ENCODE results near the gene DPH2. TPM values are rescaled to one million over a fixed set of nuclear protein-coding genes. Genes with fewer than 3 reads are reported as not detected.

DPH2 gene
- polyA plus RNA-seq, 2 donors, result 14.2 to 17.9 TPM

DNA sequence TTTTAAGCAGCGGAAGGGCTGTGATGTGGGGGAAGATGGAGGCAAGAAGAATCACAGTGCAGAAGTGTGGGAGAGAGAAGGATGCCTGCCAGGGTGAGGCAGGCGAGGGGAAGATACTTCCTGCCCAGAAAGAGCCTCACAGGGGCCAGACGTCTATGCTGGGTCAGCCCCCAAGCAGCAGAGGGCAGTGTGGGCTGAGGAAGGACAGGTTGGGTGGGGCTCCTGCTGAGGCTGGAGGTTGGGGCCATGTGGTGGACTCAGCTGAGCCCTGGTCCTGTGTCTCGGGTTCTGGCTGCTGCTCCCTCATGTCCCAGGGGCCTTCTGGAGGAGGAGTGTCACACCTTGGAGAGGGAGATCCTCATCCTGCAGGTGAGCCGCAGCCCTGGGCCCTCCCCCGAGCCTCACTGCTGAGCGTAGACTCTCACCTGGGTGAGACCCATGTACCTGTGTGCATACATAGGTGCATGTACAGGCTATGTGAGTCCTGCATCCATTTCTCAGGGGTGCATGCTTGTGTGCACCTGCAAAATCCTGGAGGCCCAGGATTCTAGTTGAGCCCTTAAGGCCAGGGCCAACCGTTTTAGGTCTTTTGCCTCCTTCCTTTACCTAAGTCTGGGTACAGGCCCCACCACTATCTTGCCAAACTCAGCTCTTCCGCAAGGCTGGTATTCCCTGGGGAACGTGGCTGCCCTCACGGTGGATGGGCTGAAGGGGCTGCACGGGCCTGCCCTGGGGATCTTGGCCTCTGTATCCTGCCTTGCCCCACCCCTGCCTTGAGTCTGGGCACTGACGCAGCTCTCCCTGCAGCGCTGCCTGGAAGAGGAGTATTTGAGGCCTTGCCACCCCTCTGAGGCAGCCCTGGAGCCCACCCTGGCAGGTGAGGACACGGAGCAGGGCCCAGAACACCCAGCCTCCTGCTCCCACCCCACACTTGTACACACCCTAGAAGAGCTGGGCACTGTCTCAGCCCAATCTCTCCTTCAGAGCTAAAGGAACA, 25.3 kb downstream of the DPH2 start:
- no peaks in the 10 kb centered on the region for H3K9me3 ChIP-seq (ENCODE audit: control insufficient read depth in 2 of 2, insufficient read depth in 1 of 2, low read depth in 1 of 2, low read length in 1 of 2)
- no peaks in the 10 kb centered on the region for H3K27me3 ChIP-seq (ENCODE audit: control insufficient read depth in 1 of 2, insufficient read depth in 2 of 2, low read length in 2 of 2)
- no peak overlapping the region for H3K27ac ChIP-seq (ENCODE audit: low read depth in 2 of 2, low read length in 1 of 2)
- H3K36me3 ChIP-seq (ENCODE audit: control insufficient read depth in 2 of 2, insufficient read depth in 2 of 2, low read length in 1 of 2), result peaks cover 0 to 19% of the 10 kb centered on the region in 2 donors
- WGBS, 2 donors, result 74 to 76% methylated on average over 15 of the region's 15 CpGs
- H3K4me3 ChIP-seq (ENCODE audit: low read depth in 1 of 2, low read length in 2 of 2), result no peak overlapping the region
- peaks cover 3 to 9% of the 10 kb centered on the region in 2 donors for H3K4me1 ChIP-seq (ENCODE audit: control insufficient read depth in 2 of 2, insufficient read depth in 2 of 2, low read length in 1 of 2)

GRCh38 chr1:43995984-43996732, 26.3 kb downstream of the DPH2 start:
- 78 to 82% methylated on average over 20 to 21 of the region's 21 CpGs for WGBS, 2 donors
- Histone ChIP-seq H3K4me3 (ENCODE audit: low read depth in 1 of 2, low read length in 2 of 2) (no peak overlapping the region), H3K27ac (ENCODE audit: low read depth in 2 of 2, low read length in 1 of 2) (no peak overlapping the region), H3K9me3 (ENCODE audit: control insufficient read depth in 2 of 2, insufficient read depth in 1 of 2, low read depth in 1 of 2, low read length in 1 of 2) (no peaks in the 10 kb centered on the region), H3K36me3 (ENCODE audit: control insufficient read depth in 2 of 2, insufficient read depth in 2 of 2, low read length in 1 of 2) (peaks cover 4 to 29% of the 10 kb centered on the region in 2 donors), H3K27me3 (ENCODE audit: control insufficient read depth in 1 of 2, insufficient read depth in 2 of 2, low read length in 2 of 2) (no peaks in the 10 kb centered on the region), H3K4me1 (ENCODE audit: control insufficient read depth in 2 of 2, insufficient read depth in 2 of 2, low read length in 1 of 2) (peaks cover 3 to 6% of the 10 kb centered on the region in 2 donors)

DNA sequence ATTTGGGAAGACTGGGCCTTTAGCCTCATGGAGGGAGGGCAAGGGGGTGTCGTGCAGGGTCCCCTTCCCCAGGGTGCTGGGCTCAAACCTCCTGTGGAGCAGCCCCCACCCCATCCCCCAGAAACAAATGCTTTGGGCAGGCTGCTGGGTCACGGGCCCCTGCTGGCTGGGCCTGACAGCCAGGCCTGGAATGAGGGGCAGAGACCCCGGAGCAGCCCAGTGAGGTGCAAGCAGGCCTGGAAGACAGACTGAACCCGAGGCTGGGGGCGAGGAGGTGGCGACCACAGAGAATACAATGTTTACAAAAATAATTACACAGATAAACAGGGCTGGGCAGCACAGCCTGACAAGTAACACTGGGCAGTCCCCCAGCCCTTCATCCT, 26.9 kb downstream of the DPH2 start:
- Histone ChIP-seq H3K27ac (ENCODE audit: low read depth in 2 of 2, low read length in 1 of 2) (no peak overlapping the region), H3K27me3 (ENCODE audit: control insufficient read depth in 1 of 2, insufficient read depth in 2 of 2, low read length in 2 of 2) (no peaks in the 10 kb centered on the region), H3K4me3 (ENCODE audit: low read depth in 1 of 2, low read length in 2 of 2) (no peak overlapping the region), H3K36me3 (ENCODE audit: control insufficient read depth in 2 of 2, insufficient read depth in 2 of 2, low read length in 1 of 2) (peaks cover 4 to 32% of the 10 kb centered on the region in 2 donors), H3K4me1 (ENCODE audit: control insufficient read depth in 2 of 2, insufficient read depth in 2 of 2, low read length in 1 of 2) (peaks cover 3 to 6% of the 10 kb centered on the region in 2 donors), H3K9me3 (ENCODE audit: control insufficient read depth in 2 of 2, insufficient read depth in 1 of 2, low read depth in 1 of 2, low read length in 1 of 2) (no peaks in the 10 kb centered on the region)
- 73 to 78% methylated on average over 6 of the region's 6 CpGs for WGBS, 2 donors

- H3K27ac ChIP-seq (ENCODE audit: low read depth in 2 of 2, low read length in 1 of 2), result no peak overlapping the region
- H3K9me3 ChIP-seq (ENCODE audit: control insufficient read depth in 2 of 2, insufficient read depth in 1 of 2, low read depth in 1 of 2, low read length in 1 of 2), result no peaks in the 10 kb centered on the region
- no peaks in the 10 kb centered on the region for H3K27me3 ChIP-seq (ENCODE audit: control insufficient read depth in 1 of 2, insufficient read depth in 2 of 2, low read length in 2 of 2)
- WGBS, 2 donors, result 73 to 80% methylated on average over 22 of the region's 22 CpGs
- peaks cover 3 to 6% of the 10 kb centered on the region in 2 donors for H3K4me1 ChIP-seq (ENCODE audit: control insufficient read depth in 2 of 2, insufficient read depth in 2 of 2, low read length in 1 of 2)
- no peak overlapping the region for H3K4me3 ChIP-seq (ENCODE audit: low read depth in 1 of 2, low read length in 2 of 2)
- H3K36me3 ChIP-seq (ENCODE audit: control insufficient read depth in 2 of 2, insufficient read depth in 2 of 2, low read length in 1 of 2), result peaks cover 4 to 35% of the 10 kb centered on the region in 2 donors
Observed at GRCh38 chr1:43997295-43997999, 27.6 kb downstream of the DPH2 start.

- 85 to 86% methylated on average over 11 of the region's 11 CpGs for WGBS, 2 donors
Observed at GRCh38 chr1:43998000-43998378, 28.2 kb downstream of the DPH2 start.

GRCh38 chr1:43999455-43999854, 29.6 kb downstream of the DPH2 start:
- Histone ChIP-seq H3K4me1 (ENCODE audit: control insufficient read depth in 2 of 2, insufficient read depth in 2 of 2, low read length in 1 of 2) (peaks cover 3 to 4% of the 10 kb centered on the region in 2 donors), H3K36me3 (ENCODE audit: control insufficient read depth in 2 of 2, insufficient read depth in 2 of 2, low read length in 1 of 2) (peaks cover 4 to 35% of the 10 kb centered on the region in 2 donors), H3K27me3 (ENCODE audit: control insufficient read depth in 1 of 2, insufficient read depth in 2 of 2, low read length in 2 of 2) (no peaks in the 10 kb centered on the region), H3K27ac (ENCODE audit: low read depth in 2 of 2, low read length in 1 of 2) (no peak overlapping the region), H3K9me3 (ENCODE audit: control insufficient read depth in 2 of 2, insufficient read depth in 1 of 2, low read depth in 1 of 2, low read length in 1 of 2) (no peaks in the 10 kb centered on the region), H3K4me3 (ENCODE audit: low read depth in 1 of 2, low read length in 2 of 2) (no peak overlapping the region)
- WGBS, 2 donors, result 68 to 82% methylated on average over 8 of the region's 8 CpGs

More at GRCh38 chr1:43998000-43998378, 28.2 kb downstream of the DPH2 start:
- no peaks in the 10 kb centered on the region for H3K9me3 ChIP-seq (ENCODE audit: control insufficient read depth in 2 of 2, insufficient read depth in 1 of 2, low read depth in 1 of 2, low read length in 1 of 2)
- H3K4me3 ChIP-seq (ENCODE audit: low read depth in 1 of 2, low read length in 2 of 2), result no peak overlapping the region
- no peaks in the 10 kb centered on the region for H3K27me3 ChIP-seq (ENCODE audit: control insufficient read depth in 1 of 2, insufficient read depth in 2 of 2, low read length in 2 of 2)
- H3K36me3 ChIP-seq (ENCODE audit: control insufficient read depth in 2 of 2, insufficient read depth in 2 of 2, low read length in 1 of 2), result peaks cover 4 to 35% of the 10 kb centered on the region in 2 donors
- peaks cover 3 to 4% of the 10 kb centered on the region in 2 donors for H3K4me1 ChIP-seq (ENCODE audit: control insufficient read depth in 2 of 2, insufficient read depth in 2 of 2, low read length in 1 of 2)
- no peak overlapping the region for H3K27ac ChIP-seq (ENCODE audit: low read depth in 2 of 2, low read length in 1 of 2)

DNA sequence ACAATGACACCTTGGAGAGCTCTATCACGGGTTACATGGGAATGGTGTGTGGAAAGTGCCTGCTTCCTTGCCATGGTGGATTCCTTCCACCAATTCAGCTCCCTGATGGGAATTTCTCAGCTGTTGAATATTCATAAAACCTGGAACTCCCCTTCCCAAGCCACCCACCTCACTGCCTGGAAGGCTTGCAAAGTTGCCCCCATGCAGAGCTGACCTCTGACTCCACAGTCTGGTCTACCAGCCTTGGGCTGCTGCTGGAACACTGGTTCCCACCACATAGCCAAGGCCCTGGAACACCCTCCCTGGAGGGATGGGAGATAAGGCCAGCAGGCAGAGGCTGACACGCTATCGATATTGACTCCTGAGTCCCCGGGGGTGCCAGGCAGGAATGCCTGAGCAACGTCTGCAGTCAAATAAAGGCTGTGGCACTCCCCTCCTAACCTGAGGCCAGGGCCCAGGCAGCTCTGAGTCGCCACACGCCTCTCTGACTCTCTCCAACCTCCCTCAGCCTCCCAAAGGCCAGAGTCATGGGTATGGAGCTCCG, 30.4 kb downstream of the DPH2 start:
- WGBS, 2 donors, result 82 to 83% methylated on average over 8 of the region's 8 CpGs
- H3K4me1 ChIP-seq (ENCODE audit: control insufficient read depth in 2 of 2, insufficient read depth in 2 of 2, low read length in 1 of 2), result peaks cover 0 to 3% of the 10 kb centered on the region in 2 donors
- H3K9me3 ChIP-seq (ENCODE audit: control insufficient read depth in 2 of 2, insufficient read depth in 1 of 2, low read depth in 1 of 2, low read length in 1 of 2), result no peaks in the 10 kb centered on the region
- H3K27me3 ChIP-seq (ENCODE audit: control insufficient read depth in 1 of 2, insufficient read depth in 2 of 2, low read length in 2 of 2), result no peaks in the 10 kb centered on the region
- H3K36me3 ChIP-seq (ENCODE audit: control insufficient read depth in 2 of 2, insufficient read depth in 2 of 2, low read length in 1 of 2), result peaks cover 4 to 39% of the 10 kb centered on the region in 2 donors
- no peak overlapping the region for H3K27ac ChIP-seq (ENCODE audit: low read depth in 2 of 2, low read length in 1 of 2)
- H3K4me3 ChIP-seq (ENCODE audit: low read depth in 1 of 2, low read length in 2 of 2), result no peak overlapping the region

GRCh38 chr1:44002165-44002564, 32.4 kb downstream of the DPH2 start:
- no peak overlapping the region for H3K4me3 ChIP-seq (ENCODE audit: low read depth in 1 of 2, low read length in 2 of 2)
- H3K36me3 ChIP-seq (ENCODE audit: control insufficient read depth in 2 of 2, insufficient read depth in 2 of 2, low read length in 1 of 2), result peaks cover 9 to 33% of the 10 kb centered on the region in 2 donors
- H3K27me3 ChIP-seq (ENCODE audit: control insufficient read depth in 1 of 2, insufficient read depth in 2 of 2, low read length in 2 of 2), result no peaks in the 10 kb centered on the region
- no peak overlapping the region for H3K27ac ChIP-seq (ENCODE audit: low read depth in 2 of 2, low read length in 1 of 2)
- H3K4me1 ChIP-seq (ENCODE audit: control insufficient read depth in 2 of 2, insufficient read depth in 2 of 2, low read length in 1 of 2), result no peaks in the 10 kb centered on the region
- H3K9me3 ChIP-seq (ENCODE audit: control insufficient read depth in 2 of 2, insufficient read depth in 1 of 2, low read depth in 1 of 2, low read length in 1 of 2), result no peaks in the 10 kb centered on the region
- WGBS, 2 donors, result 82 to 87% methylated on average over 8 of the region's 8 CpGs

DNA sequence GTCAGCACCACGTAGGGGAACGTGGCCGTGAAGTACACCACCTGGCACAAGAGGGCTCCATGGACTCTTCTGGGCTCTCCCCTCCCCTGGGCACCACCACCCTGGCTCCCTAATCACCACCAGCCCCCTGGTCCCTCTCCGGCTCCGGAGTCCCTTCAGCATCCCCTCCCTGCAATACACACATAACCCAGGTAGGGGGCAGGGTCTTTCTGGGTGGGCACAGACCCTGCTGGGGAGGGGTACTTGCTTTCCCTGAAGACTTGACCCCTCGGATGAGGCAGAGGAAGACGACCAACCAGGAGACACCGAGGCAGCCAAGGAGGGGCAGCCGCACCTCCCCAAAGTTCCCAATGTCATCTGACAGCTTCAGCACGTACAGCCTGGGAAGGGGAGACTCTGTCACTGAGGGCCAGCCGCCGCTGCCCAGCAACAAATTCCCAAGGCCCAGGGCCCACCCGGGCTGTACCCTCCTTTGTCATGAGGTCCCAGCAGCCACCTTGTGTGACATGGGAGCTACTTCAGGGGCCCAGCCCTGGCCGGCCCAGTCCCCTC, 32.9 kb downstream of the DPH2 start:
- no peaks in the 10 kb centered on the region for H3K27me3 ChIP-seq (ENCODE audit: control insufficient read depth in 1 of 2, insufficient read depth in 2 of 2, low read length in 2 of 2)
- H3K4me1 ChIP-seq (ENCODE audit: control insufficient read depth in 2 of 2, insufficient read depth in 2 of 2, low read length in 1 of 2), result no peaks in the 10 kb centered on the region
- H3K9me3 ChIP-seq (ENCODE audit: control insufficient read depth in 2 of 2, insufficient read depth in 1 of 2, low read depth in 1 of 2, low read length in 1 of 2), result no peaks in the 10 kb centered on the region
- no peak overlapping the region for H3K4me3 ChIP-seq (ENCODE audit: low read depth in 1 of 2, low read length in 2 of 2)
- no peak overlapping the region for H3K27ac ChIP-seq (ENCODE audit: low read depth in 2 of 2, low read length in 1 of 2)
- H3K36me3 ChIP-seq (ENCODE audit: control insufficient read depth in 2 of 2, insufficient read depth in 2 of 2, low read length in 1 of 2), result peaks cover 9 to 31% of the 10 kb centered on the region in 2 donors
- 86 to 88% methylated on average over 14 of the region's 14 CpGs for WGBS, 2 donors

Data from esophagus (tissue), 2 donors.